UCSD-AML1 (cell line): Measurements from ENCODE around the gene TBC1D24.

ENCODE experiments used
- DNase-seq: peaks from one replicate; lab custom pipeline; 2025; ENCODE audit not compliant: unreplicated experiment; lab: John Stamatoyannopoulos, UW

Gene TBC1D24

GRCh38 chr16:2482249-2482648 is 7.3 kb downstream of the TBC1D24 start:
- no peak for DNase-seq

- DNase-seq: no peak
Measured at GRCh38 chr16:2482708-2483534, 8.0 kb downstream of the TBC1D24 start.

GRCh38 chr16:2483939-2484897 is 9.3 kb downstream of the TBC1D24 start:
- DNase-seq: no peak

- DNase-seq: no peak
Measured at GRCh38 chr16:2484898-2485508, 10.1 kb downstream of the TBC1D24 start.

- DNase-seq: peak; percentile 52
Measured at GRCh38 chr16:2485811-2486507, 11.0 kb downstream of the TBC1D24 start.

GRCh38 chr16:2486645-2487516 is 12.0 kb downstream of the TBC1D24 start:
- peak; percentile 63 for DNase-seq

GRCh38 chr16:2487517-2487842 is 12.6 kb downstream of the TBC1D24 start:
- no peak for DNase-seq

- DNase-seq: peak; percentile 76
Measured at GRCh38 chr16:2487903-2488531, 13.1 kb downstream of the TBC1D24 start.

- no peak for DNase-seq
Measured at GRCh38 chr16:2489581-2489980, 14.7 kb downstream of the TBC1D24 start.

- no peak for DNase-seq
Measured at GRCh38 chr16:2490190-2491105, 15.5 kb downstream of the TBC1D24 start.

- no peak for DNase-seq
Measured at GRCh38 chr16:2492292-2492691, 17.4 kb downstream of the TBC1D24 start.

- DNase-seq: no peak
Measured at GRCh38 chr16:2493605-2494004, 18.7 kb downstream of the TBC1D24 start.

GRCh38 chr16:2494616-2495015 is 19.7 kb downstream of the TBC1D24 start:
- no peak for DNase-seq

GRCh38 chr16:2495041-2495440 is 20.1 kb downstream of the TBC1D24 start:
- DNase-seq: no peak

GRCh38 chr16:2496223-2497115 is 21.5 kb downstream of the TBC1D24 start:
- DNase-seq: no peak

GRCh38 chr16:2497116-2497630 is 22.2 kb downstream of the TBC1D24 start:
- DNase-seq: no peak
